Sigmoid colon (tissue), 4 donors: Measurements from ENCODE around the gene MYBPC1.

Experiments used
- CTCF ChIP-seq, 4 experiments: fragments of 450-650 bp in 3 of 4; fragments of 200-600 bp in 1 of 4; IDR thresholded peaks; one replicate each; pipeline ENCODE4 v1.5.1; 2016 to 2019; ENCODE audit warnings: antibody characterized with exemption in 4 of 4, mild to moderate bottlenecking in 3 of 4, moderate library complexity in 2 of 4
- POLR2A ChIP-seq, 2 donors: fragments of 450-650 bp; IDR thresholded peaks; one replicate each; pipeline ENCODE4 v1.6.1; 2016; ENCODE audit warnings: antibody characterized with exemption in 2 of 2, mild to moderate bottlenecking in 2 of 2, moderate library complexity in 2 of 2
- POLR2AphosphoS5 ChIP-seq, 4 donors: sonication (generic); formaldehyde crosslinking; IDR thresholded peaks; one replicate each; pipeline ENCODE4 v1.6.1; 2017; ENCODE audit warnings: antibody characterized with exemption in 4 of 4

- TF ChIP-seq CTCF (IDR thresholded peaks at IDR 0.05) (no peak), POLR2A (IDR thresholded peaks at IDR 0.05) (no peak), POLR2AphosphoS5 (IDR thresholded peaks at IDR 0.05) (no peak)
These were observed 70.2 kb downstream of the MYBPC1 start for GRCh38 chr12:101664992-101665391.
